ENCODE measurements around the gene SLC9A6.

SLC9A6 gene

GRCh38 chrX:136021903-136022302 is 36.7 kb downstream of the SLC9A6 start (continued):
- TF ChIP-seq OSR1 (CRISPR knock-in tag; IDR thresholded peaks at IDR 0.05) (no peak), ZFP30 (CRISPR knock-in tag; IDR thresholded peaks at IDR 0.05) (no peak), PPARA (CRISPR knock-in tag; IDR thresholded peaks at IDR 0.05; ENCODE audit: borderline replicate concordance) (no peak), ISL1 (CRISPR knock-in tag; IDR thresholded peaks at IDR 0.05) (no peak), ZNF8 (CRISPR knock-in tag; IDR thresholded peaks at IDR 0.05) (no peak), TOX (CRISPR knock-in tag; IDR thresholded peaks at IDR 0.05; ENCODE audit: borderline replicate concordance) (no peak)

GRCh38 chrX:136025091-136025490 is 39.9 kb downstream of the SLC9A6 start:
- ATAC-seq, result no peak
- no peak for TF ChIP-seq ZNF8 (CRISPR knock-in tag; IDR thresholded peaks at IDR 0.05)
- TF ChIP-seq ZC3H10 (CRISPR knock-in tag; IDR thresholded peaks at IDR 0.05), result no peak
- no peak for TF ChIP-seq RARB (CRISPR knock-in tag; IDR thresholded peaks at IDR 0.05)
- no peak for TF ChIP-seq CSDC2 (CRISPR knock-in tag; IDR thresholded peaks at IDR 0.05)
- TF ChIP-seq PPARA (CRISPR knock-in tag; IDR thresholded peaks at IDR 0.05; ENCODE audit: borderline replicate concordance), result no peak
- TF ChIP-seq ZFP3 (CRISPR knock-in tag; IDR thresholded peaks at IDR 0.05), result no peak
- TF ChIP-seq ZNF565 (CRISPR knock-in tag; conservative IDR thresholded peaks at IDR 0.05; ENCODE audit: low read depth), result no peak

GRCh38 chrX:136028383-136028984 is 43.2 kb downstream of the SLC9A6 start:
- ATAC-seq, result peak; percentile 87
- no peak for TF ChIP-seq POU6F1 (CRISPR knock-in tag; IDR thresholded peaks at IDR 0.05; ENCODE audit: borderline replicate concordance, low read depth)
- no peak for TF ChIP-seq BACH2 (CRISPR knock-in tag; IDR thresholded peaks at IDR 0.05; ENCODE audit: borderline replicate concordance)
- no peak for TF ChIP-seq ZNF70 (CRISPR knock-in tag; IDR thresholded peaks at IDR 0.05)
- TF ChIP-seq ZNF565 (CRISPR knock-in tag; conservative IDR thresholded peaks at IDR 0.05; ENCODE audit: low read depth), result no peak
- no peak for TF ChIP-seq PATZ1 (CRISPR knock-in tag; IDR thresholded peaks at IDR 0.05; ENCODE audit: borderline replicate concordance)
- no peak for TF ChIP-seq CSDC2 (CRISPR knock-in tag; IDR thresholded peaks at IDR 0.05)
- no peak for TF ChIP-seq ZNF8 (CRISPR knock-in tag; IDR thresholded peaks at IDR 0.05)
- no peak for TF ChIP-seq TCF4 (CRISPR knock-in tag; IDR thresholded peaks at IDR 0.05; ENCODE audit: borderline replicate concordance)
- TF ChIP-seq PPARA (CRISPR knock-in tag; IDR thresholded peaks at IDR 0.05; ENCODE audit: borderline replicate concordance), result no peak
- no peak for TF ChIP-seq CREB5 (CRISPR knock-in tag; IDR thresholded peaks at IDR 0.05; ENCODE audit: low read depth)
- TF ChIP-seq ISL1 (CRISPR knock-in tag; IDR thresholded peaks at IDR 0.05), result no peak
- TF ChIP-seq ZFP3 (CRISPR knock-in tag; IDR thresholded peaks at IDR 0.05), result no peak
- no peak for TF ChIP-seq ESRRG (CRISPR knock-in tag; IDR thresholded peaks at IDR 0.05)
- no peak for TF ChIP-seq TSHZ2 (CRISPR knock-in tag; IDR thresholded peaks at IDR 0.05)

GRCh38 chrX:136029766-136030165 is 44.5 kb downstream of the SLC9A6 start:
- no peak for ATAC-seq

More at GRCh38 chrX:136029766-136030165, 44.5 kb downstream of the SLC9A6 start:
- TF ChIP-seq ZC3H10 (CRISPR knock-in tag; IDR thresholded peaks at IDR 0.05) (no peak), ZNF8 (CRISPR knock-in tag; IDR thresholded peaks at IDR 0.05) (no peak)

Data from SK-N-SH treated with all-trans-retinoic acid at 6 μM for 48 hours (cell line).